T-helper 1 cell treated with Interleukin-12 subunit alpha and Interleukin-12 subunit beta and Interleukin-4 antibody, amounts not matched to agents 30 μg/mL and 1 μg/mL, for 36 hours (primary cell): Measurements from ENCODE around the gene KBTBD13.
"Not testable (repeated sequence)": the region's sequence is repeated elsewhere in the genome, so short reads cannot be mapped to it uniquely, and the experiment has no call there.

Source experiments
- H3K27ac Mint-ChIP-seq: one replicate; pipeline ENCODE4 v1.8.0; 2021; ENCODE audit warnings: mild to moderate bottlenecking, mixed read lengths
- H3K27me3 Mint-ChIP-seq: one replicate; pipeline ENCODE4 v1.8.0; 2021; ENCODE audit warnings: low read depth, mixed read lengths
- H3K36me3 Mint-ChIP-seq: one replicate; pipeline ENCODE4 v1.8.0; 2021; ENCODE audit warnings: low read depth, mixed read lengths
- H3K4me1 Mint-ChIP-seq: one replicate; pipeline ENCODE4 v1.8.0; 2021; ENCODE audit warnings: low read depth, mixed read lengths
- H3K4me3 Mint-ChIP-seq: one replicate; pipeline ENCODE4 v1.8.0; 2021; ENCODE audit warnings: mild to moderate bottlenecking, moderate library complexity, mixed read lengths
- H3K9me3 Mint-ChIP-seq: one replicate; pipeline ENCODE4 v1.8.0; 2021; ENCODE audit warnings: mixed read lengths

The KBTBD13 gene

GRCh38 chr15:65085990-65086679 lies 9.6 kb downstream of the KBTBD13 start:
- Mint-ChIP-seq H3K4me1 (peaks cover 8% of the 10 kb centered on the region), H3K27ac (no peak overlapping the region), H3K4me3 (no peak overlapping the region), H3K27me3 (peaks cover 19% of the 10 kb centered on the region), H3K36me3 (no peaks in the 10 kb centered on the region), H3K9me3 (no peaks in the 10 kb centered on the region)

- H3K27me3 Mint-ChIP-seq: peaks cover 19% of the 10 kb centered on the region
- H3K4me1 Mint-ChIP-seq: peaks cover 8% of the 10 kb centered on the region
- no peak overlapping the region for H3K27ac Mint-ChIP-seq
- H3K9me3 Mint-ChIP-seq: no peaks in the 10 kb centered on the region
- no peak overlapping the region for H3K4me3 Mint-ChIP-seq
- H3K36me3 Mint-ChIP-seq: no peaks in the 10 kb centered on the region
These were observed 10.2 kb downstream of the KBTBD13 start for GRCh38 chr15:65086680-65087111.

GRCh38 chr15:65087411-65087810 lies 10.9 kb downstream of the KBTBD13 start:
- Mint-ChIP-seq H3K27ac (no peak overlapping the region), H3K36me3 (no peaks in the 10 kb centered on the region), H3K4me3 (no peak overlapping the region), H3K4me1 (peaks cover 6% of the 10 kb centered on the region), H3K9me3 (no peaks in the 10 kb centered on the region), H3K27me3 (peaks cover 16% of the 10 kb centered on the region)

- H3K36me3 Mint-ChIP-seq: no peaks in the 10 kb centered on the region
- no peak overlapping the region for H3K27ac Mint-ChIP-seq
- peaks cover 10% of the 10 kb centered on the region for H3K27me3 Mint-ChIP-seq
- H3K4me3 Mint-ChIP-seq: no peak overlapping the region
- H3K9me3 Mint-ChIP-seq: no peaks in the 10 kb centered on the region
- H3K4me1 Mint-ChIP-seq: no peaks in the 10 kb centered on the region
These were observed 11.5 kb downstream of the KBTBD13 start for GRCh38 chr15:65087873-65088642.

- Mint-ChIP-seq H3K4me1 (no peaks in the 10 kb centered on the region), H3K9me3 (no peaks in the 10 kb centered on the region), H3K4me3 (no peak overlapping the region), H3K27ac (no peak overlapping the region), H3K27me3 (peaks cover 8% of the 10 kb centered on the region), H3K36me3 (no peaks in the 10 kb centered on the region)
These were observed 12.1 kb downstream of the KBTBD13 start for GRCh38 chr15:65088643-65089021.

- peaks cover 4% of the 10 kb centered on the region for H3K27me3 Mint-ChIP-seq
- no peak overlapping the region for H3K4me3 Mint-ChIP-seq
- no peaks in the 10 kb centered on the region for H3K9me3 Mint-ChIP-seq
- peak overlapping the region; percentile 31 for H3K27ac Mint-ChIP-seq
- H3K4me1 Mint-ChIP-seq: no peaks in the 10 kb centered on the region
- H3K36me3 Mint-ChIP-seq: no peaks in the 10 kb centered on the region
These were observed 12.8 kb downstream of the KBTBD13 start for GRCh38 chr15:65089206-65089824.

- no peaks in the 10 kb centered on the region for H3K36me3 Mint-ChIP-seq
- no peaks in the 10 kb centered on the region for H3K27me3 Mint-ChIP-seq
- no peaks in the 10 kb centered on the region for H3K9me3 Mint-ChIP-seq
- H3K27ac Mint-ChIP-seq: no peak overlapping the region
- H3K4me1 Mint-ChIP-seq: no peaks in the 10 kb centered on the region
- H3K4me3 Mint-ChIP-seq: no peak overlapping the region
These were observed 15.6 kb downstream of the KBTBD13 start for GRCh38 chr15:65091946-65092770.

- Mint-ChIP-seq H3K27me3 (no peaks in the 10 kb centered on the region), H3K9me3 (no peaks in the 10 kb centered on the region), H3K4me1 (no peaks in the 10 kb centered on the region), H3K4me3 (no peak overlapping the region), H3K36me3 (peaks cover 2% of the 10 kb centered on the region), H3K27ac (no peak overlapping the region)
These were observed 16.6 kb downstream of the KBTBD13 start for GRCh38 chr15:65092911-65093792.

GRCh38 chr15:65093793-65094170 lies 17.2 kb downstream of the KBTBD13 start:
- not testable (repeated sequence) for H3K4me3 Mint-ChIP-seq, H3K36me3 Mint-ChIP-seq, H3K27me3 Mint-ChIP-seq, H3K4me1 Mint-ChIP-seq, H3K27ac Mint-ChIP-seq, H3K9me3 Mint-ChIP-seq

- no peaks in the 10 kb centered on the region for H3K9me3 Mint-ChIP-seq
- H3K4me3 Mint-ChIP-seq: no peak overlapping the region
- H3K4me1 Mint-ChIP-seq: no peaks in the 10 kb centered on the region
- H3K27ac Mint-ChIP-seq: peak overlapping the region; percentile 20
- peaks cover 11% of the 10 kb centered on the region for H3K36me3 Mint-ChIP-seq
- no peaks in the 10 kb centered on the region for H3K27me3 Mint-ChIP-seq
These were observed 17.9 kb downstream of the KBTBD13 start for GRCh38 chr15:65094294-65094995.

GRCh38 chr15:65095011-65095746 lies 18.6 kb downstream of the KBTBD13 start:
- Mint-ChIP-seq H3K27me3 (no peaks in the 10 kb centered on the region), H3K27ac (no peak overlapping the region), H3K36me3 (peaks cover 11% of the 10 kb centered on the region), H3K9me3 (no peaks in the 10 kb centered on the region), H3K4me3 (no peak overlapping the region), H3K4me1 (no peaks in the 10 kb centered on the region)

GRCh38 chr15:65095747-65096104 lies 19.2 kb downstream of the KBTBD13 start:
- Mint-ChIP-seq H3K9me3 (no peaks in the 10 kb centered on the region), H3K4me1 (no peaks in the 10 kb centered on the region), H3K36me3 (peaks cover 14% of the 10 kb centered on the region), H3K27me3 (no peaks in the 10 kb centered on the region), H3K27ac (no peak overlapping the region), H3K4me3 (no peak overlapping the region)
